ENCODE data around the gene NUBP1.

NUBP1 gene

GRCh38 chr16:10754941-10755340 lies 11.3 kb downstream of the NUBP1 start:
- ATAC-seq (ENCODE audit: low read depth): peak; percentile 72
- DNase-seq (ENCODE audit: low spot score): no peak
- Histone ChIP-seq H3K4me1 (ENCODE audit: insufficient read depth, poor library complexity, severe bottlenecking) (peaks cover 7% of the 10 kb centered on the region), H3K36me3 (ENCODE audit: low read depth) (peaks cover 5% of the 10 kb centered on the region; the same call in 1 of the 2 replicates), H3K9me3 (ENCODE audit: severe bottlenecking) (no peaks in the 10 kb centered on the region), H3K27me3 (ENCODE audit: insufficient read depth, poor library complexity, severe bottlenecking) (no peaks in the 10 kb centered on the region), H3K27ac (ENCODE audit: poor library complexity, severe bottlenecking) (no peak overlapping the region), H3K4me3 (ENCODE audit: severe bottlenecking) (no peak overlapping the region)
- TF ChIP-seq CTCF (IDR thresholded peaks at IDR 0.05; ENCODE audit: poor library complexity, severe bottlenecking): no peak

- DNase-seq (ENCODE audit: low spot score): no peak
- Histone ChIP-seq H3K4me3 (ENCODE audit: severe bottlenecking) (no peak overlapping the region), H3K4me1 (ENCODE audit: insufficient read depth, poor library complexity, severe bottlenecking) (peaks cover 7% of the 10 kb centered on the region), H3K9me3 (ENCODE audit: severe bottlenecking) (no peaks in the 10 kb centered on the region), H3K36me3 (ENCODE audit: low read depth) (peaks cover 5% of the 10 kb centered on the region; the same call in 1 of the 2 replicates), H3K27me3 (ENCODE audit: insufficient read depth, poor library complexity, severe bottlenecking) (no peaks in the 10 kb centered on the region), H3K27ac (ENCODE audit: poor library complexity, severe bottlenecking) (no peak overlapping the region)
- TF ChIP-seq CTCF (IDR thresholded peaks at IDR 0.05; ENCODE audit: poor library complexity, severe bottlenecking): no peak
- ATAC-seq (ENCODE audit: low read depth): no peak
These were observed 12.9 kb downstream of the NUBP1 start for GRCh38 chr16:10756574-10756973.

- no peak for TF ChIP-seq CTCF (IDR thresholded peaks at IDR 0.05; ENCODE audit: poor library complexity, severe bottlenecking)
- peaks cover 5% of the 10 kb centered on the region; the same call in 1 of the 2 replicates for H3K36me3 ChIP-seq (ENCODE audit: low read depth)
- DNase-seq (ENCODE audit: low spot score) (no peak), ATAC-seq (ENCODE audit: low read depth) (no peak)
- H3K27me3 ChIP-seq (ENCODE audit: insufficient read depth, poor library complexity, severe bottlenecking): no peaks in the 10 kb centered on the region
- H3K9me3 ChIP-seq (ENCODE audit: severe bottlenecking): no peaks in the 10 kb centered on the region
- no peak overlapping the region for H3K4me3 ChIP-seq (ENCODE audit: severe bottlenecking)
- no peaks in the 10 kb centered on the region for H3K4me1 ChIP-seq (ENCODE audit: insufficient read depth, poor library complexity, severe bottlenecking)
- no peak overlapping the region for H3K27ac ChIP-seq (ENCODE audit: poor library complexity, severe bottlenecking)
These were observed 17.2 kb downstream of the NUBP1 start for GRCh38 chr16:10760858-10761257.

GRCh38 chr16:10761373-10761772 lies 17.7 kb downstream of the NUBP1 start:
- no peak for TF ChIP-seq CTCF (IDR thresholded peaks at IDR 0.05; ENCODE audit: poor library complexity, severe bottlenecking)
- no peaks in the 10 kb centered on the region for H3K4me1 ChIP-seq (ENCODE audit: insufficient read depth, poor library complexity, severe bottlenecking)
- H3K4me3 ChIP-seq (ENCODE audit: severe bottlenecking): no peak overlapping the region
- no peaks in the 10 kb centered on the region for H3K9me3 ChIP-seq (ENCODE audit: severe bottlenecking)
- no peaks in the 10 kb centered on the region for H3K27me3 ChIP-seq (ENCODE audit: insufficient read depth, poor library complexity, severe bottlenecking)
- H3K27ac ChIP-seq (ENCODE audit: poor library complexity, severe bottlenecking): no peak overlapping the region
- H3K36me3 ChIP-seq (ENCODE audit: low read depth): peaks cover 5% of the 10 kb centered on the region; the same call in 1 of the 2 replicates
- no peak for ATAC-seq (ENCODE audit: low read depth)
- no peak for DNase-seq (ENCODE audit: low spot score)

- Histone ChIP-seq H3K36me3 (ENCODE audit: low read depth) (no peaks in the 10 kb centered on the region; the same call in 1 of the 2 replicates), H3K9me3 (ENCODE audit: severe bottlenecking) (no peaks in the 10 kb centered on the region), H3K4me1 (ENCODE audit: insufficient read depth, poor library complexity, severe bottlenecking) (no peaks in the 10 kb centered on the region), H3K27me3 (ENCODE audit: insufficient read depth, poor library complexity, severe bottlenecking) (no peaks in the 10 kb centered on the region), H3K4me3 (ENCODE audit: severe bottlenecking) (no peak overlapping the region), H3K27ac (ENCODE audit: poor library complexity, severe bottlenecking) (no peak overlapping the region)
- no peak for ATAC-seq (ENCODE audit: low read depth)
- TF ChIP-seq CTCF (IDR thresholded peaks at IDR 0.05; ENCODE audit: poor library complexity, severe bottlenecking): no peak
- DNase-seq (ENCODE audit: low spot score): no peak
These were observed 18.8 kb downstream of the NUBP1 start for GRCh38 chr16:10762336-10763016.
